Fibroblast of upper back skin (primary cell): ENCODE measurements around the gene DDX49.
"Not testable (repeated sequence)": the region's sequence is repeated elsewhere in the genome, so short reads cannot be mapped to it uniquely, and the experiment has no call there.

Source experiments
- DNase-seq: peaks from one replicate; pipeline ENCODE4 v3.0.0-alpha.2; 2013

Gene DDX49

DNA sequence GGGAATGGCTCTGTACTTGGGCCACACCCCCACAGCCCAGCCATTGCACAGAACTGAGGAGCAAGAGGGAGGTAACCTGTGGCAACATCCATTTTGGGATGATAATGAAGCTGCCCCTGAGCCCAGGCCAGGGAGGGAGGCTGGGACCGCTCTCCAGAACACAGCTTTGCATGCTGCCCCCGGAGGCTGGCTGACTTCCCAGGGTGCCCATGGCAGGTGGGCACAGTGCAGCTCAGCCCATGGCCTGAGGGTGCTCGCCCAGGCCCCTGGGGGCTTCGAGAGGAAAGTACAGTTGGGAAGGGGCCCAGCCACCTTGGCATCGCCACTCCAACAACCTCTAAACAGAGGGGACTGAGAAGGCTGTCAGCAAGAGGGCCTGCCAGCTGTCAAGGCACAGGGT lies 6.0 kb upstream of the DDX49 start:
- DNase-seq, result no peak

DNA sequence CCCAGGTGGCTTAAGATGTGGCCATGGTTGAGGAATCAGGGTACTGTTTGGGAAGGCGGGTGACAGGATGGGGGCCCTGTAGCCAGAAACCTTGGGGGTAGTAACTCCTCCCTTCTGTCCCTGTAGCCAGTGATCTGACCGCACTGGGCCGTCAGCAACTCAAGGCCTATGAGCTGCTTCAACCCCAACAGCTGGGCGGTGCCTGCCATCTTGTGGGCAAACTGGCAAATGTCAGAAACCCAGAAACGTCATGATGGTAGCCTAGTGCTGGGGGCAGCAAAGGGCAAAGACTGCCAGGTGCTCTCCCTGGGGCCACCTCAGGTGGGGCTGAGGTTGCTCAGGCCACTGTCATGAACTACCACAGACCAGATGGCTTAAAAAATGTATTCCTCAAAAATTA lies 3.9 kb upstream of the DDX49 start:
- DNase-seq, result peak; percentile 19

DNA sequence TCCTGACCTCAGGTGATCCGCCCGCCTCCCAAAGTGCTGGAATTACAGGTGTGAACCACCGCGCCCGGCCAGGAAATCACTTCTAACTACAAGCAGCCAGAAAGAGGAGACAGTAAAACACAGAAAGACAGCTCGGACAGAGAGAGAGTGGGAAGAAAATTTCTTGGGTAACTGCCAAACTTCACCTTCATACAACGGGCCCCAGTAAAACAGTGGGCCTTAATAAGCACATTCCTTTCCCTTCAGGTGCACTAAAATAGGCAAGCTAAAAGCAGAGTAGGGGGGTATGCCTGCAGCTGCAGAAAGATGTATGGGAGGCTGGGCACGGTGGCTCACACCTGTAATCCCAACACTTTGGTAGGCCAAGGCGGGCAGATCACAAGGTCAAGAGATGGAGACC lies 1.9 kb upstream of the DDX49 start:
- not testable (repeated sequence) for DNase-seq

DNA sequence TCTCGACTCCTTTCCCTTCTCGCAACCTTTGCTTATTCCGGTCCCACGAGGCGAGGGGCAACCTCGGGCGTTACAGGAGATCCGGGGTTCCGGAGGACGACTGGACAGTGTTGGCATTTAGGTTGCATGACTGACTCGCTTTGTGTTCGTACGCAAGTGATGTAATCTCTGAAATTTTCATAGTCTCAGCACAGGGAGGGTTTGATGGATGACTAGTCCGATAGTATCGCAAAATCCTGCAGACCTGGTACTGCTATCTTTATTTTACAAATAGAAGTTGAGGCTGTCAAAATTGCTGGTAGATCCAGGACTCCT lies 342 bp downstream of the DDX49 start:
- no peak for DNase-seq

DNA sequence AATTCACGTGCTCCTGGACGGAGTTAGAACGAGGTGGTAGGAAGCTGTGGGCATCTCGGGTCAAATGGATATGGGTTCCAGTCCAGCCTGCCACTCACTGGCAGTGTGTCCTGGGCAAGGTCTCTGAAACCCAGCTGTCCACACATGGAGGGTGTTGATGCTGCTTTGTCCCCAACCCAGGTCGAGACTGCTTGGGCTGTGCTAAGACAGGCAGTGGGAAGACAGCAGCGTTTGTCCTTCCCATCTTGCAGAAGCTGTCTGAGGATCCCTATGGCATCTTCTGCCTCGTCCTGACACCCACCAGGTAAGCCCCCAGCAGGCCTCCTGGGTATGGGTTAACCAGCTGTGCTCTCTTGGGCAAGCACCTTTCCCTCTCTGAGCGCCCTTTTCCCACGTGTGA lies 885 bp downstream of the DDX49 start:
- DNase-seq, result no peak

DNA sequence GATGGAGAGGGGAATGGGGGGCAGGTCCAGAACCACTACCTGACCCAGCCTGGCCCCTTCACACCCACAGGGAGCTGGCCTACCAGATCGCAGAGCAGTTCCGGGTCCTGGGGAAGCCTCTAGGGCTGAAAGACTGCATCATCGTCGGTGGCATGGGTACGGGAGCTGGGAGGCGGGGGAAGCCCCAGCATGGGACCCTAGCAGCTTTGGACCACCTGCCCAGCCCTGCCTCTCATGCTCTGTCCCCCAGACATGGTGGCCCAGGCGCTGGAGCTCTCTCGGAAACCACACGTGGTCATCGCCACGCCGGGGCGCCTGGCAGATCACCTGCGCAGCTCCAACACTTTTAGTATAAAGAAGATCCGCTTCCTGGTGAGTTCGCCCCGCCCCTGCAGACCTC lies 2.1 kb downstream of the DDX49 start:
- DNase-seq, result no peak

DNA sequence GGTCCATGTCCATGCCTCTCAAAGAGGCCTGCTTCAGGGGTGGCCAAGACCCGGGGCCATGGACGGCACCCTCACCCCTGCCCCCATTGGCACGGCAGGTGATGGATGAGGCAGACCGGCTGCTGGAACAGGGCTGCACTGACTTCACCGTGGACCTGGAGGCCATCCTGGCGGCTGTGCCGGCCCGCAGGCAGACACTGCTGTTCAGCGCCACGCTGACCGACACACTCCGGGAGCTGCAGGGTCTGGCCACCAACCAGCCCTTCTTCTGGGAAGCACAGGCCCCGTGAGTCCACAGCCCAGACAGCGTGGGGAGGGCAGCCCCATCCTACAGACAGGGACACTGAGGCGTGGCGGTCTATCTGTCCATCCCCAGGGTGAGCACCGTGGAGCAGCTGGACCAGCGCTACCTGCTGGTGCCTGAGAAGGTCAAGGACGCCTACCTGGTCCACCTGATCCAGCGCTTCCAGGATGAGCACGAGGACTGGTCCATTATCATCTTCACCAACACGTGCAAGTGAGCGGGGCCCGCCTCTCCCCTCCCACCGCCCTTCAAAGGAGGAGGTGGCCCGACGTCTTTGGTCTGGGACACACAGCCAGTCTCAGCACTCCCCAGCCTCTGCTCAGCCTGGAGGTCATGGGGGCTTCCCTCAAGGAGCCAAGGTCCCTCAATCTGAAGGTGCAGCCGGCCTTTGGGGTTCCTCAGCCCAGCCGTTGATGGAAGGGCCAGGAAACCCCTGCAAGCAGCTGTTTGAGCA lies 2.9 kb downstream of the DDX49 start:
- DNase-seq, result no peak

DNA sequence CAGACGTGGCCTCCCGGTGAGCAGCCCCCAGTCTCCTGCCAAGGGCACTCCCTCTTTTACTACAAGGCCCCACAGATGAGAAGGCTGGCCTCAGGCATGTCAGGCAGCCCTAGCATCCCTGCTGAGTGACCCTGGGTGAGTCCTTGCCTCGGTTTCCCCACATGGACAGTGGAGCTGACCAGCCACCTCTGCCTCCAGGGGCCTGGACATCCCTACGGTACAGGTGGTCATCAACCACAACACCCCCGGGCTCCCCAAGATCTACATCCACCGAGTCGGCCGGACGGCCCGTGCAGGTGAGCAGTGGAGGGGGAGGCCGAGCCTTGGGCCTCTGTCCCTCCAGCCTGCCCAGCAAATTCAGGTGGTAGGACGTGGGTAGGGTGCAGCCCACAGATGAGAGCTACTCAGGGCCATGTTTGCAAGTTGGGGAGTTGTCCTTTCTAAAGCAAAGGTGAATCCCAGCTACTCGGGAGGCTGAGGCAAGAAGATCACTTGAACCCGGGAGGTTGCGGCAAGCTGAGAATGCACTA lies 5.2 kb downstream of the DDX49 start:
- DNase-seq, result no peak

DNA sequence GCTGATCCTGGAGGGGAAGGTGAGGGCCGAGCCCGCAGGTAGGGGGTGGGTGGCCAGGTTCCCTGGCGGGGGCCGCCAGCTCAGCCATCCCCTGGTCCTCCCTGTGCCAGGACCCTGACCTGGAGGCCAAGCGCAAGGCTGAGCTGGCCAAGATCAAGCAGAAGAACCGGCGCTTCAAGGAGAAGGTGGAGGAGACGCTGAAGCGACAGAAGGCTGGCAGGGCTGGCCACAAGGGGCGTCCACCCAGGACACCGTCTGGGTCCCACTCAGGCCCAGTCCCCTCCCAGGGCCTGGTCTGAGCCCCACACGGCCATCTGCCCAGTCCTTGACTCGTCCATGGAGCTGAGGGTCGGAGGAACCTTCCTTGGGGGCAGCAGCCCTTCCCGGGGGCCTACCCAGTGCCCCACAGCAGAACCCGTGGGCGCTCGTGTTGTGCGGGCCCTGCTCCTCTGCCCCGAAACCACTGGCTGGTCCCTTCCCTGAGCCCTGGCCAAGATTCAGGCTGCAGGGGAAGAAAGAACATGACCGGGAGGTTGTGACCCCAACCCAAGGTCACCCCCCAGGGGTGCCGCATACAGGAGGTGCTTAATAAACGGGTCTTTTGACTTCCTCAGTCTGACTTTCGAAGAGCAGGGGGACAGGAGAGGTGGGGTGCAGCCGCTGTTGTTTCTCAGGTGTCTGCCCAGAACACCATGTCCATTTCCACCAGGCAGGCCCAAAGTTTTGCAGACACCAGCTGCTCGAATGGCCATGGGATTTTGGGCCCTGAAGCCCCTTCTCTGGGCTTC lies 8.7 kb downstream of the DDX49 start:
- no peak for DNase-seq

DNA sequence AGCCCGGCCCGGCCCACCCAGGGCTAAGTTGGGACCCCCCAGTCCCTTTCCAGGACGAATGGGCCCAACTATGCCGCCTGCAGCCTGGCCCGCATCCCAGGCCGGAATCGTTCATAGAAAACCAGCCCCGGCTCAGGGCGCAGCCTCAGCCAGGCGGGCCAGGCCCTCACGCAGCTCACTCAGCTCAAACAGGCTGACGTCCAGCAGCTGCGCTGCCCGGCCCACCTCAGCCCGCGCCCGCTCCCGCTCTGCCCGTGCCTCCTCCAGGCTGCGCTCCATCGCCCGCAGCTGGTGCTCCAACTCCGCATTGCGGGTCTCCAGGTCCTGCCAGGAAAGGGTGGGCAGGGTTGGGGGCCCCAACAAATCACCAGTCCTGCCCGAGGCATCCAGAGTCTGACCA lies 9.8 kb downstream of the DDX49 start:
- no peak for DNase-seq

DNA sequence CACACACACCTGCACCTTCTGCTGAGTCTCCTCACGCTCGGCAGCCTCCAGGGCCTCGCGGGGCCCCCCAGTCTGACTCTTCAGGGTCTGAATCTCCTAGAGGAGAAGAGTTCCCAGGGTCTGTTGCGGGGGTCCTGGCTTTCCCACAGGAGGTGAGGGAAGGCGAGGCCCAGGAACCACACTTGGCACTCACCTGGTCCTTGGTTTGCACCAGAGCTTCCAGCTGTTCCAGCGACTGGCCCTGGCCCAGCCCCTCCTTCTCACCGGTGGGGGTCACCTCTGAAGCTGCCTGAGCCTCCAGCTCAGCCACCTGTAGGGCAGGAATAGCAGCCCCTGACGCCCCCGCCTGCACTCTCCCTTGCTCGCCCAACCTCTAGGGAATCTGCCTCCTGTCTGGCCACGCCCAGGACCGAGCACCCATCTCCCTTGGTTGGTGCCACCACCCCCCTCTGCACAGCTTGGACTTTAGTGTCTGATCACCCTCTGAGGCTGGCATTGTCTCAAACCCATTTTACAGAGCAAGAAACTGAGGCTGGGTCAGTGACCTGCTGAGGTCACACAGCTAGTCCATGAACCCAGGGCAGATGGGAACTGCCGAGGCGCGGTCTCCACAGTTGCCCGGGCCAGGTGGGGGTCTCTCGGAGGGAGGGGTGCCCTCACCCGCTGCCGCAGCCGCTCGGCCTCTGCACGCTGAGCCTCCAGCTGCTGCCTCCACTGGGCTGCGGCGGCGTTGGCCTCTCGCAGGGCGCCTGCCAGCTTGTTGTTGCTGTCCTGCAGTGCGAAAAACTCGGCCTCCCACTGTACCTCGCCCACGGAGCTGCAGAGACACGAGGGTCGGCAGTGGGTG lies 12.0 kb downstream of the DDX49 start:
- DNase-seq, result no peak

DNA sequence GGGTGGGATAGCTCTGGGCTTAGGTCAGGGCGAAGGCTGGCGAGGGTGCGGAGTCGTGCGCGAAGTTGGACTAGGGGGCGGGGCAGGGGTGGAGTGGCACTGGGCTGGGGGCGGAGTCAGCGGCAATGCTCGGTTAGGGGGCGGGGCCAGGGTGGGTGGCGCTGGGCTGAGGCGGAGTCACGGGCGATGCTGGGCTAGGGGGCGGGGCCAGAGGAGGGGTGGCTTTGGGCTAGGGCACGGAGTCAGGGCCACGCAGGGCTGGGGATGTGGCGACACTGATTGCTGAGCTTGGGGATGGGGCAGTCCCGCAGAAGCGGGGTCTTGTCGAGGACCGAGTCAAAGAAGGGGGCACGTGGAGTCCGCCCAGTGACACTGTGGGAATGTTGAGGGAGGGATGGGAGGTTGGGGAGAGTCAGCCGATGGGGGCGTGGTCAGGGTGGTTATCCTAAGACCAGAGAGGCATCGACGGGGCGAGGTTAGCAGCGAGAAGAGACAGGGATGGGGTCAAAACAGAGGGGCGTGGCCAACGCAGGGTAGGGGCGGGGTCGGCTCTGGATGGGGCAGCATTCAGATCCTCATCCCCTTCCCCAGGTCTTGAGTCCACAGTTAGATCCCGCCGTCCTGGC lies 12.8 kb downstream of the DDX49 start:
- DNase-seq, result peak; percentile 29

DNA sequence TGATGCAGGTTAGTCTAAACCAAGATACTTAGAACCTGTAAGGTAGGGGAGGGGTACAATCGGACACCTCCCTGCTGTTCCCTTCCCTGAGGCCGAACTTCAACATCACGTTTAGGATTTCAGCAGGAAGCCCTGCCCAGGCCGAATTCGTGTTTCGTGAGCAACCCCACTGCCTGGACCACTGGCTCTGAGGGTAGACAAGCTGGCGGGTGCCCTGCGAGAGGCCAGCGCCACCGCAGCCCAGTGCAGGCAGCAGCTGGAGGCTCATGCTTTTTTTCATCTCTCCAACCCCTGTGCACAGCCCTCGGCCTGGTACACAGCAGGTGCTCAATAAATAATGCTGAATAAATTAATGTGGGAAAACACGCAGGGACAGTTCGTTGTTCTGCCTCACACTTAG lies 13.8 kb downstream of the DDX49 start:
- no peak for DNase-seq

DNA sequence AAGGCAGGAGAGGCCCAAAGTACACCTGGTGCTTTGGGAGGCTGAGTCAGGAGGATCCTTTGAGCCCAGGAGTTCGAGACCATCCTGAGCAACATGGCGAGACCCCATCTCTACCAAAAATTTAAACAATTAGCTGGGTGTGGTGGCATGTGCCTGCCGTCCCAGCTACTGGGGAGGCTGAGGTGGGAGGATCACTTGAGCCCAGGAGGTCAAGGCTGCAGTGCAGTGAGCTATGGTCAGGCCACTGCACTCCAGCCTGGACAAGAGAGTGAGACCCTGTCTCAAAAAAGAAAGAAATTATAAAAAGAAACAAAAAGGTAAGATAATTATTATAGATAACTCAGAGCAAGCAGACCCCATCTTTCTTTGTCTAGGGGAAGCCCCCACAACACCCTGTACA lies 19.6 kb downstream of the DDX49 start:
- DNase-seq, result no peak

DNA sequence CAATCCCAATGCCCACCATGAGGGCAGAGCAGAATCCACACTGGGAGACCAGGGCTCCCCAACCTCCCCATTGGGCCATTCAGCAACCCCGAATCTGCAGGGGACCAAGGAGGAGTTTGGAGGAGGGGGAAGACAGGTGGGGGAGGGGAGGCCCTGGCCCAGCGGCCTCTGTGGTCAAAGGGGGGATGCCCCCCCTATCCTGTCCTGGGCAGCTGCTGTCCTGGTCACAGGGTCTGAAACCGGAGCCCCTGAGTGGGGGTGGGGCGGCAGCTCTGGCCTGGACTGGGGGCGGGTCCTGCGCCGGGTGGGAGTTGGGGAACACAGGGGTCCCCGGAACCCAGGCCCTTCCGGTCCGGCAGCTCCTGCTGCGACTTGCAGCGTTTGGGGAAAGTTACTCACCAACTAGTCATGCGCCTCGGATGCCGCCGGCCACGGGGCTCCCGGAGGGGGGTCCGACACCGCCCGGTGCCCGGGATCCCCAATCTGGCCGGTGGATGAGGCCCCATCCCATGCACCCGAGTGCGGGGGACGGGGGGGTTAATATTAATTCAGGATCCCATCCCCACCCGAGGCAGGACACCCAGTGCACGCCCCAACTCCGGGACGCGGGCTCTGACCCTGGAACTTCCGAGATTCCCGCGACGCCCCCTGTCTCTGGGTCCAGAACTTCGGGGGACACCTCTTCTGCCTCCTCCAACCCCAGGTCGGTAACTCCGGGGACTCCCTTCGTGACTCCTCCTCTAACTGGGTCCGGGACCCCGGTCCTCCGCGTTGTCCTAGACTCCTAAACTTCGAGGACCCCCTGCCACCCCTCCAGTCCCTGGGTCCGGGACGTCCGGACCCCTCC lies 20.6 kb downstream of the DDX49 start:
- peak; percentile 49 for DNase-seq

DNA sequence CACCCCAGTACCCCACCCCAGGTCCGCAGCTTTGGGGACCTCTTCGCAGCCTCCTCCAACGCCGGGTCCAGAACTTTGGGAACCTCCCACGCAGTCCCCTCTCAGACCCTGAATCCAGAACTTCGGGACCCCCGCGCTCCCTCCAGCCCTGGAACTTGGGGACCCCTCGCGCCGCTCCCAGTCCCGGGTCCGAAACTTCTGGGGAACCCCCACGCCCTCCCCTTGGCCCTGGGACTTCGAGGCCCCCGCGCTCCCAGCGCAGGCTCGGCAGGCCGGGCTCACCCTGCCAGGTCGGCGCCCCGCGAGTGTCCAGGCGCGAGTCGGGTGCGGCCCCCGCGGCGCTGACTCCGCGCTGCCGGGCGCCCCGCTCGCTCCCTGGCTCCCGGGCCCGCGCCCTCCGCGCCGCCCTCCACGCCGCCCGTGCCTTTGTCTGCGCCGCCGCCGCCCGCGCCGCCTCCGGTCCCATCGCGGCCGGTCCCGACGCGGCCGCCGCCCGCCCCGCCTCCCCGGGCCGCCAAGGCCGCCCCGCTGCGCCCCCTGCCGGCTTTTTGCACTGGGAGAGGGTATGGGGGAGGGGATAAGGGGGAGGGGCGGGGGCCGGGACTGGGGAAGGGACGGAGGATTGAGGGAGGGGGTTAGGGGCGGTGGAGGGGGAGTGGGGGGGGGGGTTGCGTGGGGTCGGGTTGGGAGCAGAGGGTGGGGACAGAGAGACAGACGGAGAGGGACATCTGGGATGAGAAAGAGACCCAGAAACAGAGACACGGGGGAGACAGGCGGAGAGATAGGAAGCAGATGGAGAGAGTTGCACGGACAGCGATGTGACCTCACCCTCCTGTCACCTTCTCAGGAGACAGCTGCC lies 21.5 kb downstream of the DDX49 start, which contains the start of gene HOMER3:
Gene HOMER3 (minus strand): TSS at position 449 of the 859 bp plus-strand sequence. CDS start 2,235 bp downstream, outside the sequence.
- peak; percentile 59 for DNase-seq

DNA sequence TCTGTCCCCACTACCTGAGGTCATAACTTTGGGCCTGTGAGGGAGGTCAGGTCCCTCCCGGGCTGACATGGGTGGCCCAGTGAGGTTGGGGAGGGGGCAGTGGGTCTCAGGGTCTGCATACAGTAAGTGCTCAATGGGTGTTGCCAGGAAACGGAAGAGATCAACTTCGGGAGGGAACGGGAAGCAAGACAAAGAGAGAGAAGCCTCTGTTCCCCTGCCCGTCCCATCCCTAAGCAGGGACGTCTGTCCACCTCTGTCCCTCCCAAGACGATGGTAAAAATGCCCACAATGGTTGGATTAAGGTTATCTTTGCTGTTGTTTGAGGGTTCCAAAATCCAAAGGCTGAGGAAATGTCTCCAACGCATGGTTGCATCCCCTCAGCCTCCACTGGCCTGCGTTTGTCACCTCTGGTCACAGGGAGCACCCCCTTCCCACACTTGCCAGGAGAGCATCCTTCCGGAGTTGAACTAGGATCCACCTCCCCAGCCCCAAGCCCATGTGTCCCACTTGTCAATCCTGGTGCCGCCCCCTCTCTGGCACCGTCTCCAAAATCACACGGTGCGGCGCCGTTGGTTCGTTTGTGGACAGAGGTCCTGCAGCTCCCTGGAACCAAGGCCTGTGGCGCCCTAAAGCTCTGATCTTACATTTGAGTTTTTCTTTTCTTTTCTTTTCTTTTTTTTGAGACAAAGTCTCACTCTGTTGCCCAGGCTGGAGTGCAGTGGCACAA lies 22.3 kb downstream of the DDX49 start:
- DNase-seq, result no peak

DNA sequence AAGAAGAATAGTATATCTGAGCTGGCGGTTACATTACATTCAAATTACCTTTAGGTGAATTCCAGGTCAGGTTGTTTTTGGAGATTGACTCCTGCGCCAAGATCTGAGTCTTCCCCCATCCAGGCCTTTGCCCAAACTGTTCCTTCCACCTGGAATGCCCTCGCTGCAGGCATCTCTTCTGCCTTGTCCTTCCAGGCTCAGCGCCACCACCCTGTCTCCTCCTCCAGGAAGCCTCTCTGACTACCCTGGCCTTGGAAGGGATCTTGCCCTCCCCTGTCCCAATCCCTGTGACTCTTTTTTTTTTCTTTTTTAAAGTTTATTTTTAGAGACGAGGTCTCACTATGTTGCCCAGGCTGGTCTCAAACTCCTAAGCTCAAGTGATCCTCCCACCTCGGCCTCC lies 23.2 kb downstream of the DDX49 start:
- DNase-seq, result no peak

DNA sequence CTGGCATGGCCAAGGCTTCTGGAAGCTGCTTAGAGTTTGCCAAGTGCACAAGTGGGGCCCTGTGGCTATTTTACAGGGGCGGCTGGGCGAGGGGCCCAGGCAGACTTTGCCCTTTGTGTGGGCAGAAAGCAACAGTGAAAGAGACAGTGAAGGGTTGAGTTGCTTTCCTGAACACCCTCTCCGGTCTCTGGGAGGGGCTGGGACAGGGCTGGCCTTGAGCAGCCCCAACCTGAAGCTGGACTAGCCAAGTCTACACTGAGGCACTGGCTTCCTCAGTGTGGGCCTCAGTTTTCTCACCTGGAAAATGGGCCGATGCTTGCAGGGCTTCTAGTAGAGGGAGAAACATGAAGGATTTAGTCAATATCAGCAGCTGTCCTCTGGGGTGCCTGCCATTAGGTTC lies 23.9 kb downstream of the DDX49 start:
- DNase-seq, result no peak

DNA sequence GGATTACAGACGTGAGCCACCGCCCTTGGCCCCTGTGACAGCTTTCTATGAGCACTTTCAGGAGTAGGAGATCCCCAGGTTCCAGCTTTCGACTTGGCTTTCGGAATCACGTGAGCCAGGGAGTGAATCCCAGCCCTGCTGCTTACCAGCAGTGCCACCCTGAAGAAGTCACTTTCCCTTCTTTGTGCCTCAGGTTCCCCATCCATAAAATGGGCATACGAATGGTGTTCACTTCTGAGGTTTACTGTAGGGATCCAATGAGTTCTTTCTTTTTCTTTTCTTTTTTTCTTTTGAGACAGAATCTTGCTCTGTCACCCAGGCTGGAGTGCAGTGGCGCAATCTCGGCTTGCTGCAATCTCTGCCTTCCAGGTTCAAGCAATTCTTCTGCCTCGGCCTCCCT lies 25.8 kb downstream of the DDX49 start:
- no peak for DNase-seq
